B cell (primary cell): ENCODE data around the gene KRTAP10-9. TPM values are rescaled to one million over a fixed set of nuclear protein-coding genes. Genes with fewer than 3 reads are reported as not detected.

ENCODE experiments used
- ATAC-seq: fragments of 200-7000 bp; cut with Tn5 transposase; one replicate; pipeline ENCODE4 v1.10.0; 2021; ENCODE audit warnings: low read depth, mild to moderate bottlenecking, moderate number of reproducible peaks, moderate library complexity
- CTCF ChIA-PET: fragments of 350-600 bp; sonication (Branson Sonifier 250); formaldehyde crosslinking; loops from one replicate; lab custom pipeline; 2021; ENCODE audit warnings: antibody characterized with exemption, inconsistent platforms; lab: Charles Lee
- POLR2A ChIA-PET: fragments of 350-600 bp; sonication (Branson Sonifier 250); formaldehyde crosslinking; loops from one replicate; lab custom pipeline; 2021; ENCODE audit warnings: antibody characterized with exemption; lab: Charles Lee
- DNase-seq: peaks from one replicate; pipeline ENCODE4 v3.0.0; 2013
- H2AFZ ChIP-seq: 2 replicates; pipeline ENCODE4 v1.6.1; 2012; ENCODE audit warnings: mild to moderate bottlenecking, low read depth, low read length; ENCODE audit not compliant: insufficient read depth, poor library complexity, severe bottlenecking
- H3K27ac ChIP-seq, 2 donors: 1 replicate in 1 of 2; 2 replicates in 1 of 2; pipeline ENCODE4 v1.5.1; 2012 to 2013; ENCODE audit warnings: low read length in 2 of 2, mild to moderate bottlenecking in 2 of 2, moderate library complexity in 1 of 2
- H3K27me3 ChIP-seq, 4 experiments: fragments of 200-600 bp in 1 of 4; sonication (generic) in 1 of 4; replicated peaks in 1 of 4; 1 replicate in 2 of 4; 2 replicates in 2 of 4; pipeline versions ENCODE4 v1.6.1 to v1.7.0; 2013 to 2016; ENCODE audit warnings: low read length in 3 of 4, mild to moderate bottlenecking in 2 of 4, mixed read lengths in 1 of 4, moderate library complexity in 1 of 4; ENCODE audit not compliant: insufficient read depth in 4 of 4, control insufficient read depth in 3 of 4; ENCODE audit errors: control extremely low read depth in 1 of 4
- H3K36me3 ChIP-seq, 2 experiments: replicated peaks in 1 of 2; 1 replicate in 1 of 2; 2 replicates in 1 of 2; pipeline versions ENCODE4 v1.6.1 to v1.7.1; 2013; ENCODE audit warnings: low read length in 1 of 2; ENCODE audit not compliant: insufficient read depth in 2 of 2, control insufficient read depth in 1 of 2; ENCODE audit errors: control extremely low read depth in 1 of 2, extremely low read depth in 1 of 2
- H3K4me1 ChIP-seq, 2 donors: fragments of 200-600 bp in 1 of 2; sonication (generic) in 1 of 2; 1 replicate in 1 of 2; 2 replicates in 1 of 2; pipeline versions ENCODE4 v1.5.1 to v1.6.1; 2013 to 2017; ENCODE audit warnings: low read length in 2 of 2; ENCODE audit not compliant: control insufficient read depth in 2 of 2, insufficient read depth in 2 of 2
- H3K4me2 ChIP-seq: replicated peaks from 2 replicates; pipeline ENCODE3; 2012; ENCODE audit warnings: mild to moderate bottlenecking, low read depth, low read length; ENCODE audit not compliant: poor library complexity, severe bottlenecking
- H3K4me3 ChIP-seq, 5 experiments: fragments of 200-600 bp in 1 of 5; sonication (generic) in 1 of 5; 1 replicate in 3 of 5; 2 replicates in 2 of 5; pipeline versions ENCODE4 v1.5.1 to v1.7.0; 2011 to 2016; ENCODE audit warnings: low read length in 4 of 5, mild to moderate bottlenecking in 4 of 5, low read depth in 2 of 5, control low read depth in 1 of 5, moderate library complexity in 1 of 5; ENCODE audit not compliant: insufficient read depth in 1 of 5; ENCODE audit errors: control extremely low read depth in 1 of 5, extremely low read depth in 1 of 5
- H3K79me2 ChIP-seq: fragments of 200-600 bp; sonication (generic); one replicate; pipeline ENCODE4 v1.6.0; 2016; ENCODE audit warnings: low read length; ENCODE audit not compliant: control insufficient read depth, insufficient read depth
- H3K9ac ChIP-seq: fragments of 200-600 bp; sonication (generic); 2 replicates; pipeline ENCODE4 v1.6.1; 2017; ENCODE audit warnings: mild to moderate bottlenecking, low read length, moderate library complexity
- H3K9me3 ChIP-seq, 3 donors: one replicate each; pipeline versions ENCODE4 v1.6.1 to v1.7.1; 2013; ENCODE audit warnings: low read length in 2 of 3; ENCODE audit not compliant: control insufficient read depth in 2 of 3, insufficient read depth in 1 of 3; ENCODE audit errors: control extremely low read depth in 1 of 3
- H4K20me1 ChIP-seq: 2 replicates; pipeline ENCODE4 v1.6.0; 2012; ENCODE audit warnings: mild to moderate bottlenecking, low read length; ENCODE audit not compliant: insufficient read depth, control insufficient read depth, poor library complexity, severe bottlenecking
- H3K27ac Mint-ChIP-seq: one replicate; pipeline ENCODE4 v1.8.0; 2021; ENCODE audit warnings: mixed read lengths
- H3K27me3 Mint-ChIP-seq: one replicate; pipeline ENCODE4 v1.8.0; 2021; ENCODE audit warnings: mixed read lengths
- H3K4me1 Mint-ChIP-seq: one replicate; pipeline ENCODE4 v1.8.0; 2021; ENCODE audit warnings: mixed read lengths
- H3K4me3 Mint-ChIP-seq: one replicate; pipeline ENCODE4 v1.8.0; 2021; ENCODE audit warnings: mixed read lengths
- H3K9me3 Mint-ChIP-seq: one replicate; pipeline ENCODE4 v1.8.0; 2022; ENCODE audit warnings: mixed read lengths; ENCODE audit not compliant: insufficient read depth
- CTCF ChIP-seq: fragments of 200-600 bp; IDR thresholded peaks from one replicate; pipeline ENCODE4 v1.8.0; 2022; ENCODE audit warnings: antibody characterized with exemption, mild to moderate bottlenecking
- EZH2 ChIP-seq: IDR thresholded peaks from 2 replicates; pipeline ENCODE4 v1.6.1; 2012; ENCODE audit warnings: borderline replicate concordance, low read depth, mild to moderate bottlenecking, moderate library complexity, low read length; ENCODE audit not compliant: insufficient read depth, poor library complexity, severe bottlenecking
- WGBS: methylation state at CpG from one replicate; pipeline ENCODE4 v1.1.5; 2013; ENCODE audit warnings: missing lambda C conversion rate; ENCODE audit not compliant: insufficient coverage; 5-methylcytosine and 5-hydroxymethylcytosine counted together
- intact Hi-C: fragments of 100-400 bp; cut with micrococcal nuclease; formaldehyde crosslinking; loops from one replicate; pipeline ENCODE4 v1.10.0; 2022
- polyA plus RNA-seq: library from polyadenylated mRNA; depleted of rRNA; stranded (reverse); fragments of >200 nt; gene quantifications from 2 replicates; pipeline ENCODE4 v1.2.3, GENCODE V29; 2012
- total RNA-seq, 2 donors: library from RNA; stranded (reverse); fragments of 120-200 nt in 1 of 2; gene quantifications; 1 replicate in 1 of 2; 2 replicates in 1 of 2; pipeline versions ENCODE4 v1.2.3 to v1.2.4, GENCODE V29; 2013 to 2022

Gene KRTAP10-9
- total and polyA plus RNA-seq, 2 donors (not counting 1 experiment from before 2014, with no cell fraction given): not detected

GRCh38 chr21:44595524-44595923 lies 31.4 kb upstream of the KRTAP10-9 start:
- DNase-seq: no peak
- ATAC-seq: no peak
- TF ChIP-seq CTCF (no peak), EZH2 (no peak)
- Histone ChIP-seq H3K4me3 (no peak overlapping the region), H3K79me2 (no peaks in the 10 kb centered on the region), H3K9me3 (peaks cover 0 to 6% (median 3%) of the 10 kb centered on the region in 3 donors), H2AFZ (no peak overlapping the region), H3K27ac (no peak overlapping the region), H3K27me3 (peaks cover 0 to 3% (median 0%) of the 10 kb centered on the region in 4 experiments), H3K36me3 (no peaks in the 10 kb centered on the region), H3K4me2 (no peak overlapping the region), H3K4me1 (no peaks in the 10 kb centered on the region), H3K9ac (no peak overlapping the region), H4K20me1 (no peaks in the 10 kb centered on the region)
- intact Hi-C loops: no loop called here
- POLR2A ChIA-PET: no interaction called here
- Mint-ChIP-seq H3K9me3 (peaks cover 4% of the 10 kb centered on the region), H3K27me3 (peaks cover 24% of the 10 kb centered on the region), H3K27ac (no peak overlapping the region), H3K4me1 (no peaks in the 10 kb centered on the region), H3K4me3 (no peak overlapping the region)
- CTCF ChIA-PET: no interaction called here
- 76% methylated on average over 2 of the region's 6 CpGs for WGBS

- intact Hi-C loops: no loop called here
- no peak overlapping the region for H3K4me3 ChIP-seq
- no peak for ATAC-seq
- no peak overlapping the region for H3K4me2 ChIP-seq
- no peaks in the 10 kb centered on the region for H3K79me2 ChIP-seq
- TF ChIP-seq CTCF (no peak), EZH2 (no peak)
- H3K4me3 Mint-ChIP-seq: no peak overlapping the region
- WGBS: 93% methylated on average over 5 of the region's 9 CpGs
- H3K9me3 Mint-ChIP-seq: peaks cover 4% of the 10 kb centered on the region
- POLR2A ChIA-PET: no interaction called here
- peaks cover 0 to 6% (median 3%) of the 10 kb centered on the region in 3 donors for H3K9me3 ChIP-seq
- H3K27me3 Mint-ChIP-seq: peaks cover 25% of the 10 kb centered on the region
- H3K27ac Mint-ChIP-seq: no peak overlapping the region
- CTCF ChIA-PET: no interaction called here
- peaks cover 0 to 3% (median 0%) of the 10 kb centered on the region in 4 experiments for H3K27me3 ChIP-seq
- H3K4me1 Mint-ChIP-seq: no peaks in the 10 kb centered on the region
- H4K20me1 ChIP-seq: no peaks in the 10 kb centered on the region
- no peaks in the 10 kb centered on the region for H3K4me1 ChIP-seq
- no peak overlapping the region for H3K27ac ChIP-seq
- H3K9ac ChIP-seq: no peak overlapping the region
- H2AFZ ChIP-seq: no peak overlapping the region
- DNase-seq: no peak
- H3K36me3 ChIP-seq: no peaks in the 10 kb centered on the region
Measured at GRCh38 chr21:44596068-44596725, 30.7 kb upstream of the KRTAP10-9 start.
